Ascending aorta (tissue), 2 donors: ENCODE data around the gene EML6. TPM values are rescaled to one million over a fixed set of nuclear protein-coding genes. Genes with fewer than 3 reads are reported as not detected.

Experiments
- DNase-seq, 2 donors: peaks; one replicate each; pipeline ENCODE4 v3.0.0-alpha.2; 2019; ENCODE audit warnings: low spot score in 2 of 2
- H3K27ac ChIP-seq, 2 donors: fragments of 200-600 bp; sonication (generic); one replicate each; pipeline ENCODE4 v1.5.1; 2016 to 2017; ENCODE audit warnings: mild to moderate bottlenecking in 1 of 2
- H3K27me3 ChIP-seq: fragments of 200-600 bp; sonication (generic); one replicate; pipeline ENCODE4 v1.5.1; 2017
- H3K36me3 ChIP-seq, 2 donors: fragments of 200-600 bp; sonication (generic); one replicate each; pipeline ENCODE4 v1.5.1; 2016
- H3K4me1 ChIP-seq, 2 donors: fragments of 200-600 bp; sonication (generic); one replicate each; pipeline ENCODE4 v1.5.1; 2016 to 2017; ENCODE audit warnings: mild to moderate bottlenecking in 1 of 2
- H3K4me3 ChIP-seq, 2 donors: fragments of 200-600 bp; sonication (generic); one replicate each; pipeline ENCODE4 v1.5.1; 2016 to 2017; ENCODE audit warnings: mild to moderate bottlenecking in 1 of 2
- H3K9me3 ChIP-seq, 2 donors: fragments of 200-600 bp; sonication (generic); one replicate each; pipeline ENCODE4 v1.5.1; 2016
- CTCF ChIP-seq, 3 experiments: fragments of 200-600 bp in 2 of 3; fragments of 450-650 bp in 1 of 3; sonication (generic) in 2 of 3; IDR thresholded peaks; one replicate each; pipeline ENCODE4 v1.5.1; 2016 to 2019; ENCODE audit warnings: antibody characterized with exemption in 3 of 3, mild to moderate bottlenecking in 1 of 3, moderate library complexity in 1 of 3
- intact Hi-C: fragments of 100-400 bp; cut with DNase I; formaldehyde crosslinking; loops from one replicate; pipeline ENCODE4 v1.15.1; 2023
- total RNA-seq: library from RNA; depleted of rRNA; stranded (reverse); fragments of >200 nt; gene quantifications from one replicate; pipeline ENCODE4 v1.1.0, GENCODE V29; 2016

EML6 gene
- total RNA-seq, 1 donor from 2014 or later: not detected

DNA sequence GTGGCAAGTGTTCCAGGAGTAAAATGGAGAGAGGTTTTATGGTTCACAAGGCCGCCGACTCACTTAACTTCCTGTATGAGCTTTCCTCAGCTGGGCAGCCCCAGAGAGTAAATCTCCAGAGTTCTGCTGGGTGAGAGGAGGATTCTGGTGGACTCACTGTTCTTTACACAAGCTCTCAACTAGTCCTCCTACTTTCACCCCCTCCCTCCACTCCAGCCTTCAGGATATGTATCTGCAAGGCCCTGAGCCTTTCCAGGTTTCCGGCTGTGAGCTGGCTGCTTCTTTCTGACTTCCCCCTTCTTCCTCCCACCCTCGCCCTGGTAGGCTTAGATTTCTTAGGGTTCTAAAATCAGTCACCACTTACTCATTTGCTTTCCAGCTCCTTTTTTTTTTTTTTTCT is 34.0 kb downstream of the EML6 start:
- intact Hi-C loops: no loop called here
- Histone ChIP-seq H3K9me3 (no peaks in the 10 kb centered on the region), H3K27ac (no peak overlapping the region), H3K36me3 (no peaks in the 10 kb centered on the region), H3K4me1 (no peaks in the 10 kb centered on the region), H3K27me3 (no peaks in the 10 kb centered on the region), H3K4me3 (no peak overlapping the region)
- DNase-seq: no peak
- no peak for TF ChIP-seq CTCF (IDR thresholded peaks at IDR 0.05)

- Histone ChIP-seq H3K4me1 (no peaks in the 10 kb centered on the region), H3K36me3 (no peaks in the 10 kb centered on the region), H3K27me3 (no peaks in the 10 kb centered on the region), H3K4me3 (no peak overlapping the region), H3K9me3 (no peaks in the 10 kb centered on the region), H3K27ac (no peak overlapping the region)
- no peak for DNase-seq
- intact Hi-C loops: no loop called here
- no peak for TF ChIP-seq CTCF (IDR thresholded peaks at IDR 0.05)
Measured at GRCh38 chr2:54758951-54759350, 35.5 kb downstream of the EML6 start.

GRCh38 chr2:54760310-54760709 is 36.8 kb downstream of the EML6 start:
- no peak overlapping the region for H3K27ac ChIP-seq
- intact Hi-C loops: no loop called here
- H3K4me1 ChIP-seq: no peaks in the 10 kb centered on the region
- H3K36me3 ChIP-seq: no peaks in the 10 kb centered on the region
- DNase-seq: no peak
- H3K27me3 ChIP-seq: no peaks in the 10 kb centered on the region
- H3K9me3 ChIP-seq: no peaks in the 10 kb centered on the region
- no peak overlapping the region for H3K4me3 ChIP-seq
- TF ChIP-seq CTCF (IDR thresholded peaks at IDR 0.05): no peak

GRCh38 chr2:54763636-54764291 is 40.3 kb downstream of the EML6 start:
- H3K27ac ChIP-seq: no peak overlapping the region
- intact Hi-C loops: no loop called here
- H3K4me1 ChIP-seq: no peaks in the 10 kb centered on the region
- H3K9me3 ChIP-seq: no peaks in the 10 kb centered on the region
- no peaks in the 10 kb centered on the region for H3K36me3 ChIP-seq
- no peak overlapping the region for H3K4me3 ChIP-seq
- no peak for DNase-seq
- H3K27me3 ChIP-seq: no peaks in the 10 kb centered on the region
- no peak for TF ChIP-seq CTCF (IDR thresholded peaks at IDR 0.05)

GRCh38 chr2:54767921-54768320 is 44.5 kb downstream of the EML6 start:
- Histone ChIP-seq H3K27ac (no peak overlapping the region), H3K27me3 (no peaks in the 10 kb centered on the region), H3K4me3 (no peak overlapping the region), H3K9me3 (no peaks in the 10 kb centered on the region), H3K36me3 (no peaks in the 10 kb centered on the region), H3K4me1 (no peaks in the 10 kb centered on the region)
- intact Hi-C loops: no loop called here
- no peak for TF ChIP-seq CTCF (IDR thresholded peaks at IDR 0.05)
- DNase-seq: no peak
